ENCODE measurements around the gene C5.

Gene C5

DNA sequence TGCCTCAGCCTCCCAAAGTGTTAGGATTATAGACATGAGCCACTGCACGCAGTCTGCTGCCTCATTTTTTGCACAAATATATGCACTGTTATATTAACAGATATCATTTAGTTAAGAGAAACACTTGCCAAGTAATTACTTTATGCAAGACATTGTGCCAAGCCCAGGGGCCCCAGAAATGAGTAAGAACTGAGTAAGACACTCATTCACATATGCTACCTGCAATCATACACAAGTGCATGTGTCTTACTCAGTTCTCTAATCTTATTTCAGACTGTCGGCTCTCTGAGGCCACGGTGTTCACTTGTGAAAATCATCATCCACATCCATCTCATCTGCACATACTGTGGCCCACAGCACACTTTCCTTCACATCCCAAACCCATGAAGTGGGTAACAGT, 139.4 kb downstream of the C5 start:
- Histone ChIP-seq H3K27ac (replicated peaks) (no peak overlapping the region), H3K4me3 (replicated peaks; ENCODE audit: insufficient read depth, low read length) (no peak overlapping the region), H3K27me3 (ENCODE audit: insufficient read depth, poor library complexity, severe bottlenecking) (no peaks in the 10 kb centered on the region)
- no peak for DNase-seq (ENCODE audit: low read depth in 1 of 2, low spot score in 1 of 2)
- TF ChIP-seq, protein P1, sequence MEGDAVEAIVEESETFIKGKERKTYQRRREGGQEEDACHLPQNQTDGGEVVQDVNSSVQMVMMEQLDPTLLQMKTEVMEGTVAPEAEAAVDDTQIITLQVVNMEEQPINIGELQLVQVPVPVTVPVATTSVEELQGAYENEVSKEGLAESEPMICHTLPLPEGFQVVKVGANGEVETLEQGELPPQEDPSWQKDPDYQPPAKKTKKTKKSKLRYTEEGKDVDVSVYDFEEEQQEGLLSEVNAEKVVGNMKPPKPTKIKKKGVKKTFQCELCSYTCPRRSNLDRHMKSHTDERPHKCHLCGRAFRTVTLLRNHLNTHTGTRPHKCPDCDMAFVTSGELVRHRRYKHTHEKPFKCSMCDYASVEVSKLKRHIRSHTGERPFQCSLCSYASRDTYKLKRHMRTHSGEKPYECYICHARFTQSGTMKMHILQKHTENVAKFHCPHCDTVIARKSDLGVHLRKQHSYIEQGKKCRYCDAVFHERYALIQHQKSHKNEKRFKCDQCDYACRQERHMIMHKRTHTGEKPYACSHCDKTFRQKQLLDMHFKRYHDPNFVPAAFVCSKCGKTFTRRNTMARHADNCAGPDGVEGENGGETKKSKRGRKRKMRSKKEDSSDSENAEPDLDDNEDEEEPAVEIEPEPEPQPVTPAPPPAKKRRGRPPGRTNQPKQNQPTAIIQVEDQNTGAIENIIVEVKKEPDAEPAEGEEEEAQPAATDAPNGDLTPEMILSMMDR (IDR thresholded peaks at IDR 0.05; ENCODE audit: insufficient read depth, low read length), result no peak

DNA sequence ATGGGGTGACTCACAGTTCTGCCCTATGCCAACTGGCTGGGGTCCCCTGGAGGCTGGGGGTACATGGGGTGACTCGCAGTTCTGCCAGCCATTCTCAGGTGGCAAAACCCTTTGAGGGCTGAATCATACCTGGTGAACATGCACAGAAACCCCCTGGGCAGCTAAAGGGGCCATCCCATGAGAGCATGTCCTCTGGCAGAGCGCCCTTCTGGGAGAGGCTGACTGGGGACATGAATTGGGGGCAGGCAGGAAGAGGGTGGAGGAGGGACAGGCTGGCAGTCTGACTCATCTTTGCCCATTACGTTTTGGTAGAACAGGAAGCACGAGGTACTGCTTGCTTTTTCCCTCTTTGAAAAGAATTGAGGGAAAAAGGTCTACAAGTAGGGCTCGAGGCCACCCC, 140.2 kb downstream of the C5 start:
- H3K27ac ChIP-seq (replicated peaks), result no peak overlapping the region
- no peaks in the 10 kb centered on the region for H3K27me3 ChIP-seq (ENCODE audit: insufficient read depth, poor library complexity, severe bottlenecking)
- no peak for DNase-seq (ENCODE audit: low read depth in 1 of 2, low spot score in 1 of 2)

DNA sequence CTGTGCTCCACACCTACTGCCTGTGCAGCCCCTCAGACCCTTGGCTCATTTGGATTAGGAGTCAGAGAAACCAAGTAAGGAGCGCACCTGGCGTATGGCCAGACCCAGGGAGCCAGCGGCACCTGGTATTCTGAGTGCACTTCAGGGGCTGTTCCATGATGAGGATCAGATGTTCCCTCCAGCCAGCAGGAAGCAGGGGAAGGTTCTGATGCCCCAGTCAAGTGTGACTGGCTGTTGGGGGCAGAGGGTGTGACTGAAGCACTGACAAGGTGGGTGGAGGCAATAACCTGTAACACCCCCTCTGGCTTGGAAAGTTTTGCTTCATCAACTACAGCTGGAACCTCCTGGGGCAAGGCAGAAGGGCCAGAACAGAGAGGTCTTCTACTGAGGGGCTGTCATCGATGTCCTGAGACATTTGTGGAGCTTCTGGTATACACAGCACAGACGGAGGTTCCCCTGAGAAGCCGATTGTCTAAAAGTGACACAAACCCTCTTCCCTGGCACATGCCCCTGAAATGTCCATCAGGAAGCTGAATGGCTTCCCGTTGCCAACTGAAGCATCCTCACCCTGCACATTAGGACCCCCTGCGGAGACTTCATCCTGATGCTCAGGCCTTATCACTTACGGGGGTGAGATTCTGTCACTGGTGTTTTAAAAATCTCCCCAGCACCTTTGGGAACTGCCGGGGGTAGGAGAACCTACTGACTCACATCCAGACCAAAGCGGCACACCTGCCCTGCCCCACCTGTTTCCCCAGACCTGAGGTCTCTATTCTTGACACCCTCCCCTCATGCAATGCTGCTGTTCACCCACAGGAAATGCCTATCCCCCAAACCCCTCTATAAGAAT, 144.5 kb downstream of the C5 start:
- Histone ChIP-seq H3K4me3 (replicated peaks; ENCODE audit: insufficient read depth, low read length) (no peak overlapping the region), H3K27me3 (ENCODE audit: insufficient read depth, poor library complexity, severe bottlenecking) (no peaks in the 10 kb centered on the region), H3K27ac (replicated peaks) (no peak overlapping the region)
- DNase-seq (ENCODE audit: low read depth in 1 of 2, low spot score in 1 of 2), result no peak
- no peak for TF ChIP-seq GABPA (IDR thresholded peaks at IDR 0.05; ENCODE audit: low read depth)
- TF ChIP-seq, protein P1 (IDR thresholded peaks at IDR 0.05; ENCODE audit: insufficient read depth, low read length), result no peak
- no peak for TF ChIP-seq SPI1 (IDR thresholded peaks at IDR 0.05; ENCODE audit: borderline replicate concordance, low read depth)
- no peak for TF ChIP-seq POLR2AphosphoS5 (IDR thresholded peaks at IDR 0.05; ENCODE audit: low read depth)
- TF ChIP-seq, protein P2, sequence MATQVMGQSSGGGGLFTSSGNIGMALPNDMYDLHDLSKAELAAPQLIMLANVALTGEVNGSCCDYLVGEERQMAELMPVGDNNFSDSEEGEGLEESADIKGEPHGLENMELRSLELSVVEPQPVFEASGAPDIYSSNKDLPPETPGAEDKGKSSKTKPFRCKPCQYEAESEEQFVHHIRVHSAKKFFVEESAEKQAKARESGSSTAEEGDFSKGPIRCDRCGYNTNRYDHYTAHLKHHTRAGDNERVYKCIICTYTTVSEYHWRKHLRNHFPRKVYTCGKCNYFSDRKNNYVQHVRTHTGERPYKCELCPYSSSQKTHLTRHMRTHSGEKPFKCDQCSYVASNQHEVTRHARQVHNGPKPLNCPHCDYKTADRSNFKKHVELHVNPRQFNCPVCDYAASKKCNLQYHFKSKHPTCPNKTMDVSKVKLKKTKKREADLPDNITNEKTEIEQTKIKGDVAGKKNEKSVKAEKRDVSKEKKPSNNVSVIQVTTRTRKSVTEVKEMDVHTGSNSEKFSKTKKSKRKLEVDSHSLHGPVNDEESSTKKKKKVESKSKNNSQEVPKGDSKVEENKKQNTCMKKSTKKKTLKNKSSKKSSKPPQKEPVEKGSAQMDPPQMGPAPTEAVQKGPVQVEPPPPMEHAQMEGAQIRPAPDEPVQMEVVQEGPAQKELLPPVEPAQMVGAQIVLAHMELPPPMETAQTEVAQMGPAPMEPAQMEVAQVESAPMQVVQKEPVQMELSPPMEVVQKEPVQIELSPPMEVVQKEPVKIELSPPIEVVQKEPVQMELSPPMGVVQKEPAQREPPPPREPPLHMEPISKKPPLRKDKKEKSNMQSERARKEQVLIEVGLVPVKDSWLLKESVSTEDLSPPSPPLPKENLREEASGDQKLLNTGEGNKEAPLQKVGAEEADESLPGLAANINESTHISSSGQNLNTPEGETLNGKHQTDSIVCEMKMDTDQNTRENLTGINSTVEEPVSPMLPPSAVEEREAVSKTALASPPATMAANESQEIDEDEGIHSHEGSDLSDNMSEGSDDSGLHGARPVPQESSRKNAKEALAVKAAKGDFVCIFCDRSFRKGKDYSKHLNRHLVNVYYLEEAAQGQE (IDR thresholded peaks at IDR 0.05; ENCODE audit: insufficient replicate concordance, low read depth), result no peak

More for the DNA sequence above, 140.2 kb downstream of the C5 start:
- H3K4me3 ChIP-seq (replicated peaks; ENCODE audit: insufficient read depth, low read length), result no peak overlapping the region
- TF ChIP-seq GABPA (IDR thresholded peaks at IDR 0.05; ENCODE audit: low read depth), result no peak
- TF ChIP-seq, protein P2 (IDR thresholded peaks at IDR 0.05; ENCODE audit: insufficient replicate concordance, low read depth), result no peak
- TF ChIP-seq SPI1 (IDR thresholded peaks at IDR 0.05; ENCODE audit: borderline replicate concordance, low read depth), result no peak
- TF ChIP-seq, protein P1 (IDR thresholded peaks at IDR 0.05; ENCODE audit: insufficient read depth, low read length), result no peak
- no peak for TF ChIP-seq POLR2AphosphoS5 (IDR thresholded peaks at IDR 0.05; ENCODE audit: low read depth)

DNA sequence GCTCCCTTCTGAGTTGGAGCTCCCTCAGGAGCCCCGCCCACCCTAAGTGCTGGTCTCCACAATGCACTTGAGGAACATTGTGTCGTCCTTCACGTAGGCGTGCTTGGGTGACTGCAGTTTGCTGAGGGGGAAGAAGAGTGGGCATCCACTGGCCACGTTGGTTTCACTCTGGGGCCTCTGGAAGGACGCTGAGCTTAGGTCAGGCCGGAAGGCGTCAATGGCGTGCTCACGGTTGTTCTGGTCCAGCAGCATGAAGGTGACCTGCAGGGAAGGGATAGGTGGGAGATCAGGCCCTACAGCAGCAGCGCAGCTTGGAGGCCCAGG, 145.1 kb downstream of the C5 start:
- no peak for DNase-seq (ENCODE audit: low read depth in 1 of 2, low spot score in 1 of 2)
- Histone ChIP-seq H3K27me3 (ENCODE audit: insufficient read depth, poor library complexity, severe bottlenecking) (no peaks in the 10 kb centered on the region), H3K4me3 (replicated peaks; ENCODE audit: insufficient read depth, low read length) (no peak overlapping the region), H3K27ac (replicated peaks) (no peak overlapping the region)
- TF ChIP-seq, protein P2 (IDR thresholded peaks at IDR 0.05; ENCODE audit: insufficient replicate concordance, low read depth), result no peak
- no peak for TF ChIP-seq SPI1 (IDR thresholded peaks at IDR 0.05; ENCODE audit: borderline replicate concordance, low read depth)
- TF ChIP-seq, protein P1 (IDR thresholded peaks at IDR 0.05; ENCODE audit: insufficient read depth, low read length), result no peak
- no peak for TF ChIP-seq GABPA (IDR thresholded peaks at IDR 0.05; ENCODE audit: low read depth)
- no peak for TF ChIP-seq POLR2AphosphoS5 (IDR thresholded peaks at IDR 0.05; ENCODE audit: low read depth)
